Measurements from ENCODE around the gene SAMD4B.

GRCh38 chr19:39420769-39421168 lies 78.5 kb downstream of the SAMD4B start:
- no peak for TF ChIP-seq CTCF (IDR thresholded peaks at IDR 0.05; ENCODE audit: insufficient read depth, low read length)
- no peak for TF ChIP-seq REST (IDR thresholded peaks at IDR 0.05; ENCODE audit: insufficient replicate concordance, low read depth)
- TF ChIP-seq POLR2AphosphoS5 (IDR thresholded peaks at IDR 0.05; ENCODE audit: low read depth): no peak
- no peak for TF ChIP-seq GABPA (IDR thresholded peaks at IDR 0.05; ENCODE audit: low read depth)

Data from HL-60 (cell line).